Small intestine (tissue), 7 donors: ENCODE results near the gene MPST. TPM values are rescaled to one million over a fixed set of nuclear protein-coding genes. Genes with fewer than 3 reads are reported as not detected.

Experiments used
- DNase-seq, 2 donors: peaks; one replicate each; pipeline versions ENCODE4 v3.0.0 to v3.0.0-alpha.2; 2013
- FAIRE-seq: peaks from 2 replicates; lab custom pipeline; 2012; peaks lifted over from hg19 to GRCh38; lab: Jason Lieb, UNC
- H3K27ac ChIP-seq, 3 donors: one replicate each; pipeline ENCODE4 v1.5.1; 2013; ENCODE audit warnings: low read length in 2 of 3, mild to moderate bottlenecking in 2 of 3, control low read depth in 1 of 3, inconsistent platforms in 1 of 3, low read depth in 1 of 3, moderate library complexity in 1 of 3
- H3K27me3 ChIP-seq, 3 donors: one replicate each; pipeline ENCODE4 v1.6.1; 2013; ENCODE audit warnings: low read length in 3 of 3, inconsistent platforms in 1 of 3; ENCODE audit not compliant: control insufficient read depth in 3 of 3, insufficient read depth in 3 of 3
- H3K36me3 ChIP-seq, 3 donors: one replicate each; pipeline ENCODE4 v1.6.1; 2013; ENCODE audit warnings: low read length in 3 of 3, inconsistent platforms in 1 of 3, low read depth in 1 of 3, mild to moderate bottlenecking in 1 of 3, moderate library complexity in 1 of 3; ENCODE audit not compliant: control insufficient read depth in 3 of 3, insufficient read depth in 2 of 3
- H3K4me1 ChIP-seq, 3 donors: one replicate each; pipeline ENCODE4 v1.6.1; 2013; ENCODE audit warnings: low read length in 2 of 3, inconsistent platforms in 1 of 3, low read depth in 1 of 3, mild to moderate bottlenecking in 1 of 3, moderate library complexity in 1 of 3; ENCODE audit not compliant: control insufficient read depth in 3 of 3, insufficient read depth in 2 of 3
- H3K4me3 ChIP-seq, 3 donors: one replicate each; pipeline ENCODE4 v1.5.1; 2013; ENCODE audit warnings: low read length in 3 of 3, control low read depth in 1 of 3, inconsistent platforms in 1 of 3, low read depth in 1 of 3, mild to moderate bottlenecking in 1 of 3, moderate library complexity in 1 of 3
- H3K9me3 ChIP-seq, 2 donors: one replicate each; pipeline ENCODE4 v1.6.1; 2013; ENCODE audit warnings: low read depth in 1 of 2, low read length in 1 of 2; ENCODE audit not compliant: control insufficient read depth in 2 of 2, insufficient read depth in 1 of 2
- WGBS, 3 donors: extraction: QIAGEN DNeasy Blood & Tissue Kit; methylation state at CpG; one replicate each; pipeline ENCODE4 v1.1.7; 2013; 5-methylcytosine and 5-hydroxymethylcytosine counted together
- polyA plus RNA-seq, 4 donors: library from polyadenylated mRNA; stranded (reverse) in 3 of 4; unstranded in 1 of 4; fragments of 200-250 nt in 3 of 4; fragments of 120-200 nt in 1 of 4; gene quantifications; one replicate each; pipeline versions ENCODE4 v1.2.1 to v1.2.3, GENCODE V29; 2013
- donor health status: healthy with polysubstance abuse.
- donor health status: control.
- donor health status: control.
- donor health status: Bipolar disorder and iron deficiency.
- donor health status: healthy.

The MPST gene
- polyA plus RNA-seq, 4 donors = 192 to 549 (median 305) TPM

GRCh38 chr22:37054600-37055365 is 35.2 kb downstream of the MPST start:
- Histone ChIP-seq H3K9me3 (no peaks in the 10 kb centered on the region), H3K4me3 (no peak overlapping the region), H3K27ac (peak overlapping the region in 1 of 3 donors; percentile 0), H3K27me3 (no peaks in the 10 kb centered on the region), H3K4me1 (peaks cover 0 to 21% (median 0%) of the 10 kb centered on the region in 3 donors), H3K36me3 (peaks cover 0 to 54% (median 5%) of the 10 kb centered on the region in 3 donors)
- FAIRE-seq = no peak
- 38 to 74% (median 50%) methylated on average over 20 of the region's 20 CpGs for WGBS, 3 donors
- DNase-seq = peak; percentile 59 to 64

GRCh38 chr22:37056246-37056645 is 36.7 kb downstream of the MPST start:
- no peaks in the 10 kb centered on the region for H3K9me3 ChIP-seq
- H3K4me1 ChIP-seq = peaks cover 0 to 31% (median 0%) of the 10 kb centered on the region in 3 donors
- H3K4me3 ChIP-seq = no peak overlapping the region
- WGBS, 3 donors = 94 to 98% (median 95%) methylated on average over 11 to 13 of the region's 13 CpGs
- H3K27ac ChIP-seq = no peak overlapping the region
- no peaks in the 10 kb centered on the region for H3K27me3 ChIP-seq
- FAIRE-seq = no peak
- DNase-seq = no peak
- H3K36me3 ChIP-seq = peaks cover 0 to 62% (median 6%) of the 10 kb centered on the region in 3 donors

GRCh38 chr22:37057226-37057625 is 37.7 kb downstream of the MPST start:
- H3K9me3 ChIP-seq = no peaks in the 10 kb centered on the region
- FAIRE-seq = no peak
- H3K4me1 ChIP-seq = peaks cover 0 to 40% (median 0%) of the 10 kb centered on the region in 3 donors
- peaks cover 0 to 62% (median 6%) of the 10 kb centered on the region in 3 donors for H3K36me3 ChIP-seq
- no peaks in the 10 kb centered on the region for H3K27me3 ChIP-seq
- WGBS, 3 donors = 73 to 84% (median 78%) methylated on average over 8 to 9 of the region's 9 CpGs
- no peak for DNase-seq
- no peak overlapping the region for H3K27ac ChIP-seq
- H3K4me3 ChIP-seq = no peak overlapping the region

GRCh38 chr22:37057796-37058510 is 38.4 kb downstream of the MPST start:
- H3K27ac ChIP-seq = no peak overlapping the region
- H3K4me3 ChIP-seq = no peak overlapping the region
- no peaks in the 10 kb centered on the region for H3K27me3 ChIP-seq
- FAIRE-seq (no peak), DNase-seq (no peak)
- peaks cover 0 to 62% (median 6%) of the 10 kb centered on the region in 3 donors for H3K36me3 ChIP-seq
- no peaks in the 10 kb centered on the region for H3K9me3 ChIP-seq
- 72 to 84% (median 76%) methylated on average over 12 of the region's 12 CpGs for WGBS, 3 donors
- H3K4me1 ChIP-seq = peaks cover 0 to 47% (median 0%) of the 10 kb centered on the region in 3 donors

GRCh38 chr22:37058917-37059701 is 39.6 kb downstream of the MPST start:
- DNase-seq (no peak), FAIRE-seq (no peak)
- H3K9me3 ChIP-seq = no peaks in the 10 kb centered on the region
- no peaks in the 10 kb centered on the region for H3K27me3 ChIP-seq
- no peak overlapping the region for H3K27ac ChIP-seq
- peaks cover 0 to 47% (median 0%) of the 10 kb centered on the region in 3 donors for H3K4me1 ChIP-seq
- no peak overlapping the region for H3K4me3 ChIP-seq
- 90 to 91% (median 91%) methylated on average over 23 to 28 of the region's 28 CpGs for WGBS, 3 donors
- peaks cover 0 to 52% (median 6%) of the 10 kb centered on the region in 3 donors for H3K36me3 ChIP-seq

- H3K27me3 ChIP-seq = no peaks in the 10 kb centered on the region
- peaks cover 0 to 43% (median 0%) of the 10 kb centered on the region in 3 donors for H3K4me1 ChIP-seq
- FAIRE-seq (no peak), DNase-seq (no peak)
- H3K9me3 ChIP-seq = no peaks in the 10 kb centered on the region
- no peak overlapping the region for H3K4me3 ChIP-seq
- H3K36me3 ChIP-seq = peaks cover 0 to 47% (median 6%) of the 10 kb centered on the region in 3 donors
- H3K27ac ChIP-seq = no peak overlapping the region
- WGBS, 3 donors = 70 to 81% (median 74%) methylated on average over 8 to 9 of the region's 9 CpGs
Measured at GRCh38 chr22:37059876-37060449, 40.4 kb downstream of the MPST start.

GRCh38 chr22:37060801-37061610 is 41.5 kb downstream of the MPST start:
- FAIRE-seq = no peak
- Histone ChIP-seq H3K27me3 (no peaks in the 10 kb centered on the region), H3K27ac (no peak overlapping the region), H3K4me3 (no peak overlapping the region), H3K9me3 (no peaks in the 10 kb centered on the region), H3K36me3 (peaks cover 0 to 43% (median 6%) of the 10 kb centered on the region in 3 donors), H3K4me1 (peaks cover 0 to 47% (median 0%) of the 10 kb centered on the region in 3 donors)
- WGBS, 3 donors = 27 to 62% (median 37%) methylated on average over 25 to 28 of the region's 28 CpGs
- peak in 1 of 2 donors; percentile 31 for DNase-seq
